Esophagus muscularis mucosa (tissue), 3 donors: ENCODE measurements around the gene TAS2R46.
"Not testable (repeated sequence)": the region's sequence is repeated elsewhere in the genome, so short reads cannot be mapped to it uniquely, and the experiment has no call there.

Experiments used
- CTCF ChIP-seq, 3 experiments: fragments of 200-600 bp in 2 of 3; fragments of 450-650 bp in 1 of 3; sonication (generic) in 2 of 3; IDR thresholded peaks; one replicate each; pipeline ENCODE4 v1.5.1; 2017 to 2019; ENCODE audit warnings: antibody characterized with exemption in 3 of 3, mild to moderate bottlenecking in 2 of 3, moderate library complexity in 1 of 3
- POLR2A ChIP-seq: fragments of 450-650 bp; IDR thresholded peaks from one replicate; pipeline ENCODE4 v1.6.1; 2017; ENCODE audit warnings: antibody characterized with exemption, moderate library complexity, mild to moderate bottlenecking, low read depth

DNA sequence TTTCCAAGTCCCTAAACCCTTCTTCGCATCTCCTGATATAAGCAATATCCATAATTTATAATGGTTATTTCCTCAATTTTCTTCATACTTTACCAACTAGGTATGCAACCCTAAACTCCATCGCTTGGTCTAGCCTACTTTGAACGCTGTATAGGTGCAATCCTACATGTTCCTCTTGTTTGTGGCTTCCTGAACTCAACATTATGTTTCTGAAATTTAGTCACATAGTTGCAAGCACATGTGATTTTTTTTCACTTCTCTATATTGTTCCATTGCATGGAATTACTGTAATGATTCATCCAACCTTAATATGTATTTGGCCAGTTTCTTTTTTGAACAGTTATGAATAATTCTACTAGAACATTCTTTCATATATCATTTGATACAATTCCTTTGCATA lies 28.1 kb downstream of the TAS2R46 start:
- not testable (repeated sequence) for TF ChIP-seq POLR2A; CTCF (IDR thresholded peaks at IDR 0.05)
